Lower lobe of right lung (tissue), 2 donors: Measurements from ENCODE around the gene GADD45GIP1. TPM values are rescaled to one million over a fixed set of nuclear protein-coding genes. Genes with fewer than 3 reads are reported as not detected.

Source experiments
- ATAC-seq, 2 donors: fragments of 200-7000 bp; cut with Tn5 transposase; one replicate each; pipeline ENCODE4 v1.9.1; 2020 to 2022; ENCODE audit warnings: mild to moderate bottlenecking in 2 of 2, moderate library complexity in 2 of 2
- DNase-seq: peaks from one replicate; pipeline ENCODE4 v3.0.0-alpha.2; 2020
- H3K27ac ChIP-seq: fragments of 200-600 bp; one replicate; pipeline ENCODE4 v1.8.0; 2022
- H3K27me3 ChIP-seq: fragments of 200-600 bp; one replicate; pipeline ENCODE4 v1.8.0; 2022; ENCODE audit warnings: low read depth
- H3K36me3 ChIP-seq: fragments of 200-600 bp; one replicate; pipeline ENCODE4 v1.8.0; 2022; ENCODE audit warnings: mild to moderate bottlenecking
- H3K4me1 ChIP-seq: fragments of 200-600 bp; one replicate; pipeline ENCODE4 v1.8.0; 2022
- H3K4me3 ChIP-seq: fragments of 200-600 bp; one replicate; pipeline ENCODE4 v1.8.0; 2022; ENCODE audit warnings: mild to moderate bottlenecking
- H3K9me3 ChIP-seq: fragments of 200-600 bp; one replicate; pipeline ENCODE4 v1.8.0; 2022
- intact Hi-C: fragments of 100-400 bp; cut with DNase I; formaldehyde crosslinking; loops from one replicate; pipeline ENCODE4 v1.11.0; 2022
- total RNA-seq: library from RNA; stranded (reverse); fragmentation: NEBNext Ultra II Directional; extraction: Animal tissue kit (Norgen Biotek cat#: 25700); gene quantifications from one replicate; pipeline ENCODE4 v1.2.1, GENCODE V29; 2021
- TF ChIP-seq, protein P1 (sequence below): fragments of 200-600 bp; IDR thresholded peaks from one replicate; pipeline ENCODE4 v1.8.0; 2022; ENCODE audit warnings: antibody characterized with exemption, mild to moderate bottlenecking
- donor health status: DM: no; HTN: yes; CAD: no; lungs with severe emphysema.

GADD45GIP1 gene
- total RNA-seq, 1 donor from 2014 or later = 14.8 TPM

GRCh38 chr19:12975221-12975741 is 18.3 kb upstream of the GADD45GIP1 start:
- H3K27me3 ChIP-seq = peaks cover 6% of the 10 kb centered on the region
- no peak for DNase-seq
- H3K4me3 ChIP-seq = no peak overlapping the region
- H3K4me1 ChIP-seq = peaks cover 8% of the 10 kb centered on the region
- H3K27ac ChIP-seq = no peak overlapping the region
- peak in 1 of 2 donors; percentile 3 for ATAC-seq
- H3K9me3 ChIP-seq = no peaks in the 10 kb centered on the region
- intact Hi-C loops = no loop called here
- TF ChIP-seq, protein P1, sequence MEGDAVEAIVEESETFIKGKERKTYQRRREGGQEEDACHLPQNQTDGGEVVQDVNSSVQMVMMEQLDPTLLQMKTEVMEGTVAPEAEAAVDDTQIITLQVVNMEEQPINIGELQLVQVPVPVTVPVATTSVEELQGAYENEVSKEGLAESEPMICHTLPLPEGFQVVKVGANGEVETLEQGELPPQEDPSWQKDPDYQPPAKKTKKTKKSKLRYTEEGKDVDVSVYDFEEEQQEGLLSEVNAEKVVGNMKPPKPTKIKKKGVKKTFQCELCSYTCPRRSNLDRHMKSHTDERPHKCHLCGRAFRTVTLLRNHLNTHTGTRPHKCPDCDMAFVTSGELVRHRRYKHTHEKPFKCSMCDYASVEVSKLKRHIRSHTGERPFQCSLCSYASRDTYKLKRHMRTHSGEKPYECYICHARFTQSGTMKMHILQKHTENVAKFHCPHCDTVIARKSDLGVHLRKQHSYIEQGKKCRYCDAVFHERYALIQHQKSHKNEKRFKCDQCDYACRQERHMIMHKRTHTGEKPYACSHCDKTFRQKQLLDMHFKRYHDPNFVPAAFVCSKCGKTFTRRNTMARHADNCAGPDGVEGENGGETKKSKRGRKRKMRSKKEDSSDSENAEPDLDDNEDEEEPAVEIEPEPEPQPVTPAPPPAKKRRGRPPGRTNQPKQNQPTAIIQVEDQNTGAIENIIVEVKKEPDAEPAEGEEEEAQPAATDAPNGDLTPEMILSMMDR = no peak
- no peaks in the 10 kb centered on the region for H3K36me3 ChIP-seq

DNA sequence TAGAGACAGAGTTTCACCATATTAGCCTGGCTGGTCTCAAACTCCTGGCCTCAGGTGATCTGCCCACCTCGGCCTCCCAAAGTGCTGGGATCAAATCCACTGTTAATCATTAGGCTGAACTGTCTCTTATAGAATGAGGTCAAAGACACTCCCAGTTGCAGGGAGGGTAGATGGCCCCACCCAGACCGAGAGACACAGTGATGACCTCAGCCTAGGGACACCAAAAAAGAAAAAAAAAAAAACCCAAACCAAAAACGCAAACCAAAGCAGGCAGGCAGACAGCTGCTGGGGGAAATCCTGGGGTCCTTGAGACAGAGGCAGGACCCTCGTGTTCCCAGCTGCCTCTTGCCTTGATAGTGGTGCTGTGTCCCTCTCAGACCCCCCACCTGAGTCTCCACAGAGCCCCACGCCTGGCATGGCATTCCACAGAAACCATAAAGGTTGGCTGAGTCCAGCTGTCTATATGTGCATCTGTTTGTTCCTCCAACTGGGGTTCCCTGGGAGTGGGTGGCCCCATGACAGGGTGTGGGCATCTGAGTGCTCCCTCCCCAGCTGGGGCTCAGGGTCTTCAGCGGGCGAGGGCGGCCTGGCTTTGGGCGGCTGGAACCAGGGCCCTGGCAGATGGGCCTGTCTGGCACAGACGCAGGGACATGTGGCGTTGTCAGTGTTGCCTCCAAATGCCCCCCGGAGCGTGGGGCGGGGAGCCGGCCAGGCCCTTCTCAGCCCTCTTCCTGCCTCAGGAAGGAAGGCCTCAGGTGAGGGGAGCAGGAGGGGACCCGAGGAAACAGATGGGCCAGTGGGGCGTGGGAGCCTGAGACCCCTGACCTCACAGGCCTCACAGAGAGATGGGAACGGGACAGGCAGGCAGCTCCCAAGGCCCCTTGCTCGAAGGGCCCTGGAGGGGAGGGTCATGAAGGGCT is 17.5 kb upstream of the GADD45GIP1 start:
- TF ChIP-seq, protein P1 = no peak
- Histone ChIP-seq H3K4me1 (peaks cover 8% of the 10 kb centered on the region), H3K27me3 (peaks cover 6% of the 10 kb centered on the region), H3K36me3 (no peaks in the 10 kb centered on the region), H3K4me3 (no peak overlapping the region), H3K9me3 (no peaks in the 10 kb centered on the region), H3K27ac (no peak overlapping the region)
- ATAC-seq (peak in 1 of 2 donors; percentile 4), DNase-seq (no peak)
- intact Hi-C loops = no loop called here

DNA sequence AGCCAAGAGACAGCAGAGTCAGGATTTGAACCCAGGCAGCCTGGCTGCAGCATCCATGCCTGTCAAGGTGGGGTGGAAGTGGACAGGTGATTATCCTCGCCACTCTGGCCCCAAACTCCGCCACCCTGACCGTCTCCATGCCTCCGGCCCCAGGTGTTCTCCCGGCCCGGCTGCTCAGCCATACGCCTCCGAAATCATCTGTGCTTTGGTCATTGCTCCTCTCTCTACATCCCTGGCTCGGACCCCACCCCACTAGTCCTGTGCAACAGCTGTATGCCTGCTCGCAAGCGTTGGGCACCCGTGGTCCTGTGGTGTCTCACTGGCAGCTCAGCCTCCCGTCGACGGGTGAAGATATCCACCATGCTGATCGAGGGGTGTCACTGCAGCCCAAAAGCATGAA is 16.2 kb upstream of the GADD45GIP1 start:
- TF ChIP-seq, protein P1 = no peak
- Histone ChIP-seq H3K27me3 (peaks cover 6% of the 10 kb centered on the region), H3K4me1 (peaks cover 7% of the 10 kb centered on the region), H3K36me3 (no peaks in the 10 kb centered on the region), H3K27ac (no peak overlapping the region), H3K9me3 (no peaks in the 10 kb centered on the region), H3K4me3 (no peak overlapping the region)
- ATAC-seq (no peak), DNase-seq (no peak)
- intact Hi-C loops = no loop called here

DNA sequence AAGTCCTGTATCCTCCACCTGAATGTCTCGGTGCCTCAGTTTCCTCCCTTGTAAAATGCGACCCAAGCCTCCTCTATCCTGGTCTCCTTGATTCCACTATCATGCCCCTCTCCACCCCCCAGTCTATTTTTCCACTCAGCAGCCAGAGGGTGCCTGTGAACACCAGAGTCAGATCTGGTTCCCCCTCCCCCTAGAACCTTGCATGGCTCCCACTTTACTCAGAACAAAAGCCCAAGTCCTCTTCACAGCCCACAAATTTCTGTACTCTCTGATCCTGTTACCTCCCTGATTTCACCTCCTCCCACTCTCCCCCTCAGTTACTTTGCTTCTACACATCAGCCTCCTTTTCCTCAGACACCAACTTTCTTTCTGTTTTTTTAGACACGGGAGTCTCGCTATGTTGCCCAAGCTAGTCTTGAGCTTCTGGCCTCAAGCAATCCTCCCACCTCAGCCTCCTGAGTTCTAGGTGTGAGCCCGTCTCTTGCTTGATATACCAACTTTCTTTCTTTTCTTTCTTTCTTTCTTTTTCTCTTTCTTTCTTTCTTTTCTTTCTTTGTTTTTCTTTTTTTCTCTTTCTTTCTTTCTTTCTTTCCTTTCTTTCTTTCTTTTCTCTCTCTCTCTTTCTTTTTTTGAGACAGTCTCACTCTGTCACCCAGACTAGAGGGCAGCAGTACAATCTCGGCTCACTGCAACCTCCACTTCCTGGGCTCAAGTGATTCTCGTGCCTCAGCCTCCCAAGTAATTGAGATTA is 13.2 kb upstream of the GADD45GIP1 start:
- Histone ChIP-seq H3K27ac (no peak overlapping the region), H3K4me1 (peaks cover 7% of the 10 kb centered on the region), H3K9me3 (no peaks in the 10 kb centered on the region), H3K4me3 (no peak overlapping the region), H3K27me3 (no peaks in the 10 kb centered on the region), H3K36me3 (no peaks in the 10 kb centered on the region)
- no peak for DNase-seq
- intact Hi-C loops = no loop called here
- TF ChIP-seq, protein P1 = no peak
- ATAC-seq = no peak

DNA sequence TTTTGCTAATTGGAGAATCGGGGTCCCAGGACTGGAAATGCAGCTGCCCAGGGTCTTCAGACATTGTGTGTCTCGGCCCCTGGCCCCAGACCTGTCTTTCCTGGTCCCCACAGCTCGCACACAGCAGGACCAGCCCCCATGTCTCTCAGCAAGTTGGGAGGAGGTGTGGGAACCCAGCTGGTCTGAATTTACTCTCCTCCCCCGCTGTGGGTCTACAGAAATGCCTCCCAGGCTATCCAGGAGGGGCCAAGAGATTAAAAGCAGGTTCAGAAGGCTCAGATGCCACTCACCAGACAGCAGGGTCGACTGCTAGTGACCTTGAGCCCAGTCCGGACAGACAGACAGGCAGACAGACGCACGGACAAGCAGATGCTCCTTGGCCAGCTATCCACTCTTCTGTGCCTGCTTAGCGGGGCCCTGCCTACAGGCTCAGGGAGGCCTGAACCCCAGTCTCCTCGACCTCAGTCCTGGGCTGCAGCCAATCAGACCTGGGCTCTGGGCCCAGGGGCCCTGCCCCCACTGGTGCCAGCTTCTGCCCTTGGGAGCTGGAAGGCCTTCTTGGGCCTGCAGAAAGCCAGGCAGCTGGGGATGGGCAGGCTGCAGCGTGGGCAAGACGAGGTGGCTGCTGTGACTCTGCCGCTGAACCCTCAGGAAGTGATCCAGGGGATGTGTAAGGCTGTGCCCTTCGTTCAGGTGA is 12.4 kb upstream of the GADD45GIP1 start, which contains the start of gene DAND5:
DAND5 (plus strand) TSS at position 285 of the 697 bp plus-strand sequence; CDS start at position 370, 85 bp downstream.
- Histone ChIP-seq H3K27me3 (no peaks in the 10 kb centered on the region), H3K36me3 (no peaks in the 10 kb centered on the region), H3K4me1 (peaks cover 9% of the 10 kb centered on the region), H3K4me3 (no peak within 1 kb of the TSS), H3K27ac (no peak within 1 kb of the TSS), H3K9me3 (no peaks in the 10 kb centered on the region)
- DNase-seq = no peak
- TF ChIP-seq, protein P1 = no peak
- no peak for ATAC-seq
- intact Hi-C loops = no loop called here
